ENCODE measurements around the gene DKK1. TPM values are rescaled to one million over a fixed set of nuclear protein-coding genes. Genes with fewer than 3 reads are reported as not detected.
"Not testable (repeated sequence)": the region's sequence is repeated elsewhere in the genome, so short reads cannot be mapped to it uniquely, and the experiment has no call there.

DKK1 gene
- total and polyA plus RNA-seq, 5 donors, result 0.18 TPM; not detected in 4

GRCh38 chr10:52346394-52347326 is 32.6 kb downstream of the DKK1 start:
- Histone ChIP-seq H3K27ac (ENCODE audit: low read length) (no peak overlapping the region), H3K4me3 (ENCODE audit: low read length) (no peak overlapping the region), H3K27me3 (ENCODE audit: control insufficient read depth, insufficient read depth) (no peaks in the 10 kb centered on the region), H3K9me3 (ENCODE audit: control insufficient read depth, low read length) (no peaks in the 10 kb centered on the region), H3K4me1 (ENCODE audit: control insufficient read depth, insufficient read depth, low read length) (no peaks in the 10 kb centered on the region)
- intact Hi-C loops (cut with DNase I), result no loop called here
- WGBS, result 92% methylated on average over 27 of the region's 27 CpGs
- DNase-seq (peak in 2 of 3 donors; percentile 30 to 45), ATAC-seq (peak in 1 of 2 donors; percentile 16)

- H3K27me3 ChIP-seq (ENCODE audit: control insufficient read depth, insufficient read depth), result no peaks in the 10 kb centered on the region
- ATAC-seq, result peak in 1 of 2 donors; percentile 14
- H3K4me3 ChIP-seq (ENCODE audit: low read length), result no peak overlapping the region
- H3K27ac ChIP-seq (ENCODE audit: low read length), result no peak overlapping the region
- DNase-seq, result peak in 1 of 3 donors; percentile 27
- no peaks in the 10 kb centered on the region for H3K4me1 ChIP-seq (ENCODE audit: control insufficient read depth, insufficient read depth, low read length)
- WGBS, result 91% methylated on average over 5 of the region's 5 CpGs
- intact Hi-C loops (cut with DNase I), result no loop called here
- H3K9me3 ChIP-seq (ENCODE audit: control insufficient read depth, low read length), result no peaks in the 10 kb centered on the region
Measured at GRCh38 chr10:52347327-52347667, 33.2 kb downstream of the DKK1 start.

GRCh38 chr10:52348037-52348564 is 34.0 kb downstream of the DKK1 start:
- intact Hi-C loops (cut with DNase I), result no loop called here
- no peak overlapping the region for H3K4me3 ChIP-seq (ENCODE audit: low read length)
- no peaks in the 10 kb centered on the region for H3K27me3 ChIP-seq (ENCODE audit: control insufficient read depth, insufficient read depth)
- no peak overlapping the region for H3K27ac ChIP-seq (ENCODE audit: low read length)
- DNase-seq (no peak), ATAC-seq (no peak)
- 89% methylated on average over 5 of the region's 5 CpGs for WGBS
- H3K9me3 ChIP-seq (ENCODE audit: control insufficient read depth, low read length), result no peaks in the 10 kb centered on the region
- no peaks in the 10 kb centered on the region for H3K4me1 ChIP-seq (ENCODE audit: control insufficient read depth, insufficient read depth, low read length)

GRCh38 chr10:52351914-52352330 is 37.8 kb downstream of the DKK1 start:
- intact Hi-C loops (cut with DNase I), result no loop called here
- H3K4me1 ChIP-seq (ENCODE audit: control insufficient read depth, insufficient read depth, low read length), result no peaks in the 10 kb centered on the region
- no peak overlapping the region for H3K4me3 ChIP-seq (ENCODE audit: low read length)
- no peak overlapping the region for H3K27ac ChIP-seq (ENCODE audit: low read length)
- no peak for DNase-seq
- H3K27me3 ChIP-seq (ENCODE audit: control insufficient read depth, insufficient read depth), result no peaks in the 10 kb centered on the region
- ATAC-seq, result no peak
- H3K9me3 ChIP-seq (ENCODE audit: control insufficient read depth, low read length), result no peaks in the 10 kb centered on the region
- WGBS, result 63% methylated on average over 2 of the region's 2 CpGs

GRCh38 chr10:52353205-52353604 is 39.1 kb downstream of the DKK1 start:
- Histone ChIP-seq H3K27ac (ENCODE audit: low read length) (no peak overlapping the region), H3K4me1 (ENCODE audit: control insufficient read depth, insufficient read depth, low read length) (no peaks in the 10 kb centered on the region), H3K9me3 (ENCODE audit: control insufficient read depth, low read length) (no peaks in the 10 kb centered on the region), H3K27me3 (ENCODE audit: control insufficient read depth, insufficient read depth) (no peaks in the 10 kb centered on the region), H3K4me3 (ENCODE audit: low read length) (no peak overlapping the region)
- WGBS, result 85% methylated on average over 2 of the region's 2 CpGs
- no peak for ATAC-seq
- intact Hi-C loops (cut with DNase I), result no loop called here
- no peak for DNase-seq

GRCh38 chr10:52353960-52354394 is 39.9 kb downstream of the DKK1 start:
- H3K9me3 ChIP-seq (ENCODE audit: control insufficient read depth, low read length), result no peaks in the 10 kb centered on the region
- no peak overlapping the region for H3K4me3 ChIP-seq (ENCODE audit: low read length)
- WGBS, result 38% methylated on average over 1 of the region's 1 CpG
- no peak for ATAC-seq
- intact Hi-C loops (cut with DNase I), result no loop called here
- DNase-seq, result no peak
- H3K4me1 ChIP-seq (ENCODE audit: control insufficient read depth, insufficient read depth, low read length), result no peaks in the 10 kb centered on the region
- H3K27ac ChIP-seq (ENCODE audit: low read length), result no peak overlapping the region
- no peaks in the 10 kb centered on the region for H3K27me3 ChIP-seq (ENCODE audit: control insufficient read depth, insufficient read depth)

GRCh38 chr10:52357971-52358370 is 43.9 kb downstream of the DKK1 start:
- Histone ChIP-seq H3K27me3 (ENCODE audit: control insufficient read depth, insufficient read depth) (no peaks in the 10 kb centered on the region), H3K4me3 (ENCODE audit: low read length) (no peak overlapping the region), H3K27ac (ENCODE audit: low read length) (no peak overlapping the region), H3K4me1 (ENCODE audit: control insufficient read depth, insufficient read depth, low read length) (no peaks in the 10 kb centered on the region), H3K9me3 (ENCODE audit: control insufficient read depth, low read length) (no peaks in the 10 kb centered on the region)
- ATAC-seq (no peak), DNase-seq (no peak)
- WGBS, result 7% methylated on average over 2 of the region's 2 CpGs
- intact Hi-C loops (cut with DNase I), result no loop called here

- Histone ChIP-seq H3K4me1 (ENCODE audit: control insufficient read depth, insufficient read depth, low read length) (no peaks in the 10 kb centered on the region), H3K9me3 (ENCODE audit: control insufficient read depth, low read length) (no peaks in the 10 kb centered on the region), H3K4me3 (ENCODE audit: low read length) (no peak overlapping the region), H3K27ac (ENCODE audit: low read length) (no peak overlapping the region), H3K27me3 (ENCODE audit: control insufficient read depth, insufficient read depth) (no peaks in the 10 kb centered on the region)
- DNase-seq (no peak), ATAC-seq (no peak)
- WGBS, result 78% methylated on average over 1 of the region's 1 CpG
- intact Hi-C loops (cut with DNase I), result no loop called here
Measured at GRCh38 chr10:52359441-52359840, 45.4 kb downstream of the DKK1 start.

- ATAC-seq; H3K4me1 ChIP-seq (ENCODE audit: control insufficient read depth, insufficient read depth, low read length); H3K27me3 ChIP-seq (ENCODE audit: control insufficient read depth, insufficient read depth); intact Hi-C loops (cut with DNase I); H3K9me3 ChIP-seq (ENCODE audit: control insufficient read depth, low read length); H3K4me3 ChIP-seq (ENCODE audit: low read length); DNase-seq; H3K27ac ChIP-seq (ENCODE audit: low read length): not testable (repeated sequence)
- WGBS, result 85% methylated on average over 21 of the region's 21 CpGs
Measured at GRCh38 chr10:52365547-52366432, 51.7 kb downstream of the DKK1 start.

Measured in right cardiac atrium (tissue), 5 donors.